HG03439 (cell line): ENCODE results near the gene KLK1.
"Not testable (repeated sequence)": the region's sequence is repeated elsewhere in the genome, so short reads cannot be mapped to it uniquely, and the experiment has no call there.

Experiments
- ATAC-seq: cut with Tn5 transposase; IDR thresholded peaks from one replicate; pipeline ENCODE4 v1.9.1; 2021; ENCODE audit warnings: mild to moderate bottlenecking, moderate library complexity; ENCODE audit not compliant: unreplicated experiment

KLK1 gene

GRCh38 chr19:50770164-50770563 is 53.4 kb downstream of the KLK1 start, which contains the start of gene GPR32:
TSS of gene GPR32 (plus strand) at chr19:50770464. CDS start at chr19:50770601, 137 bp downstream.
- ATAC-seq, result not testable (repeated sequence)
